GM12891 (cell line): ENCODE results near the gene SQSTM1.

Experiments
- POLR2A ChIP-seq: IDR thresholded peaks from 2 replicates; pipeline ENCODE4 v1.6.1; 2011; ENCODE audit warnings: low read depth, low read length, control low read depth
- POLR2AphosphoS5 ChIP-seq: IDR thresholded peaks from 2 replicates; pipeline ENCODE4 v1.6.1; 2011; ENCODE audit warnings: low read depth, low read length, control low read depth
- TAF1 ChIP-seq: IDR thresholded peaks from 2 replicates; pipeline ENCODE4 v1.6.1; 2011; ENCODE audit warnings: low read depth, low read length, control low read depth

- no peak for TF ChIP-seq POLR2A
- TF ChIP-seq POLR2AphosphoS5, result no peak
- TF ChIP-seq TAF1, result no peak
Observed at GRCh38 chr5:179862296-179862695, 41.6 kb downstream of the SQSTM1 start.
